HPDE6-E6E7 (cell line): Measurements from ENCODE around the gene CFAP74.

Experiments
- DNase-seq: peaks from one replicate; pipeline ENCODE4 v3.0.0; 2011; ENCODE audit warnings: missing footprints; ENCODE audit errors: extremely low spot score

Gene CFAP74

DNA sequence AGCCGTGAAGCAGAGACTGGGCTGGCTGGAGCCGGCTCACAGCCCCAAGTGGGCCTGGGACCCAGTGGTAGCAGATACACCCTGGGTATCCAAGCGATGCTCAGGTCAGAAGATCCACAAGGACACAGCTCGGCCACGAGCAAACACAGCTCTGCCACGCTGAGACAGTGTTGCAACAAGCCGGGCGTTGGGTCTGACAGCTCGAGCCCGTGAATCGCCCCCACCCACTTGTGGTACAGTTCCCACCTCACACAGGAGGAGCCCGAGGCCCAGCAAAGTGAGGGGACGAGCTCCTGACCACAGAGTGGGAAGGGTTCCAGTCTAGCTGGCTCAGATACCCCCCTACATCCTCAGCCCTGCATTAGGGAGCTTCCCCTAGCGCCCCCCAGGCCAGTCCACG, 37.7 kb upstream of the CFAP74 start:
- no peak for DNase-seq

GRCh38 chr1:2039251-2039650, 35.7 kb upstream of the CFAP74 start:
- DNase-seq, result no peak

GRCh38 chr1:2038229-2038628, 34.6 kb upstream of the CFAP74 start:
- no peak for DNase-seq

DNA sequence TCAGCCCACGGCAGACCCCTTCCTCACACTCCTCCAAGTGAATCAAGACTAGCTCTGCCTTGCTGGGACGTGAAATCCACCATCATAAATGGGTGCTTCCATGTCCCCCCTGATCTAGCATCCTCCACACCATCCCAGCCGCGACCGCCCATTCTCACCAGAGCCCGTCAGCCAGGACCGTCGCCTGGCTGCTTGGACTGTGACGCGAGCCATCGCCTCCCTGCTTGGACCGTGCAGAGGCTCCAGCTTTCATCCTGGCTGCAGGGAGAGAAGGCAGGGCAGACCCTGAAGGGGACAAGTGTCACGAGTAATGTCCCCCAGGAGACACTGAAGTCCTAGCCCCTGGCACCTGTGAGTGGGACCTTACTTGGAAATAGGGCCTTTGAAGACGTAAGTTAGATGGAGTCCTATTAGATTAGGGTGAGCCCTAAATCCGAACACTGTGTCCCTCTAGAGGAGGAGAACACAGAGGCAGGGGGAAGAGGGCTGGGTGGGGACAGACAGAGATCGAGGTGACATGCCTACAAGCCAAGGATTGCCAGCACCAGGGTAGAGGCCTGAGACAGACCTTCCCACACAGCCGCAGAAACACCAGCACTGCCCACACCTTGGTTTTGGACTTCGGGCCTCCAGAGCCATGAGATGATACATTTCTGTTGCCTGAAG, 33.9 kb upstream of the CFAP74 start:
- no peak for DNase-seq

DNA sequence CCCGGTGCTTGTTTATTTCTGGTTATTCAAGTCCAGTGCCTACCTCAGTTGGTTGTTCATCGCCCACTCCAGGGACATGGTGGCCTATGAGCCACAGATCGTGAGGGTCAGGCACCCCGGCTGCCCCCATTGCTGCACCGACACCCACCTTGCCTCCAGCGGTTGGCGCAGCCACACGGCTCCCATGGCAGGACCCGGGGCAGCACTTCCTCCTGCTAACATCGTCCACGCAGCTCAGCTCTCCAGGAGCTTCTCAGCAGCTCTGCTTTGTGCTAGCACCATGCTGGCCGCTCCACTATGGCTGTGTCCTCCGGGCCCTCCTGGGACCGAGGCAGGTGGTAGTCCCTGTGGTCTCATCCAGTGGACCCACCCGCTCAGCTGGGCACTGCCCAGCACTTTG, 32.7 kb upstream of the CFAP74 start:
- DNase-seq, result no peak

- DNase-seq, result no peak
These were observed 29.6 kb upstream of the CFAP74 start for GRCh38 chr1:2033165-2033564.

- DNase-seq, result no peak
These were observed 29.2 kb upstream of the CFAP74 start for GRCh38 chr1:2032737-2033136.

- no peak for DNase-seq
These were observed 28.3 kb upstream of the CFAP74 start for GRCh38 chr1:2031546-2032540.

GRCh38 chr1:2030076-2030871, 26.7 kb upstream of the CFAP74 start:
- DNase-seq, result no peak

- no peak for DNase-seq
These were observed 26.0 kb upstream of the CFAP74 start for GRCh38 chr1:2029561-2029960.

- no peak for DNase-seq
These were observed 25.4 kb upstream of the CFAP74 start for GRCh38 chr1:2028870-2029560.

DNA sequence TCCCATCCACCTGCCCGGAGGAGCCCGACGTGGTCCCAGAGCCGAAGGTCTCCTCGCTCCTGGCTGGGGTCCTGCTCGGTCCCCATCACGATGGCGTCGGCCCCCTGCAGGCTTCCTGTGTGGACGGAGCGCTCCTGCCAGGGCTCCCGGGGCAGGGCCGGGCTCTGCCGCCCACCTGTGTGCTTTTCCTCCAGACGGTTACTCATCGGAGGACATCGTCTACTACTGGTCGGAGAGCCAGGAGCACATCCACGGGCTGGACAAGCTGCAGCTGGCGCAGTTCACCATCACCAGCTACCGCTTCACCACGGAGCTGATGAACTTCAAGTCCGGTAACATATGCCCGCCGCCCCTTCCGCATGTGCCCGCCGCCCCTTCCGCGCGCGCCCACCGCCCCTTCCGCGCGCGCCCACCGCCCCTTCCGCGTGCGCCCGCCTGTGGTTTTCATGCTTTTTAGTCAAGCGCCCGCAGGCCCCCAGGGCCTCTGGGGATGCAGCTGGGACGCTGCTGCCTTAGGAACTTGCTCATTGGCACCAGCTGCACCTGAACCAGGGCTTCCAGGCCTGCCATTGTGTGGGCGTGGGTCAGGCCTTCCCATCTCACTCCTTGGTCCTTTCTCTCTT, 24.5 kb upstream of the CFAP74 start:
- no peak for DNase-seq

GRCh38 chr1:2025491-2025981, 21.9 kb upstream of the CFAP74 start:
- no peak for DNase-seq

DNA sequence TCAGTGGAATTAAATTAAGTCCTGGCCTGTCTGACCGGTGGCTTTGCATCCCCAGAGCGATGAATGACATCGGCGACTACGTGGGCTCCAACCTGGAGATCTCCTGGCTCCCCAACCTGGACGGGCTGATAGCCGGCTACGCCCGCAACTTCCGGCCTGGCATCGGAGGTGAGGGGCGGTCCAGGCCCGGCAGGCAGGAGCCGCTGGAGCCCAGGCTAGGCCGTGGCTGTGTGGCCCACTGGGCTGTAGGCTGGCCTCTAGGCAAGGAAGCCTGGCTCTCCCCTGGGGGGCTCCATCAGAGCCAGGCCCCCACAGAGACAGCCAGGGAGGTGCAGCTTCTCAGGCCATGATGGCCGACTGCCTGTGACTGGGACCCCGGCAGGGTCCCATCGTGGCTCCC, 21.3 kb upstream of the CFAP74 start:
- DNase-seq, result no peak

DNA sequence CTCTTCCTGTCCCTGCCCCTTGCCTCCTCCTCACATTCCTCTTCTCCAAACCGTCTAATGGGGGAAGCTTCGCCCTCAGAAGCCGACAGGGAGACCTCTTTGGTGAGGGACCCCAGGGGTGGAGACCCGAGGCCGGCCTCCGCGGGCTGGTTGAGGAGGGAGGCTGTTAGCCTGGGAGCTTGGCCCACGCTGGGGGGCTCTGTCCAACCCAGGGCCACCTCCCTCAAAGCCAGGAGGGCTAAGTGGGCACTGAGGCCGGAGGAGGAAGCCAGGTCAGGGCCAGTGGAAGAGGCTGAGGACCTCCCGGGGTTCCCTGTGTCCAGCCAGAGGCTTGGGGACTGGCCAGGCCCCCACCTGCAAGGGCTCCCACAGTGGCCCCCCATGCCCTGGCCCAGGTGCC, 20.9 kb upstream of the CFAP74 start:
- DNase-seq, result no peak

DNA sequence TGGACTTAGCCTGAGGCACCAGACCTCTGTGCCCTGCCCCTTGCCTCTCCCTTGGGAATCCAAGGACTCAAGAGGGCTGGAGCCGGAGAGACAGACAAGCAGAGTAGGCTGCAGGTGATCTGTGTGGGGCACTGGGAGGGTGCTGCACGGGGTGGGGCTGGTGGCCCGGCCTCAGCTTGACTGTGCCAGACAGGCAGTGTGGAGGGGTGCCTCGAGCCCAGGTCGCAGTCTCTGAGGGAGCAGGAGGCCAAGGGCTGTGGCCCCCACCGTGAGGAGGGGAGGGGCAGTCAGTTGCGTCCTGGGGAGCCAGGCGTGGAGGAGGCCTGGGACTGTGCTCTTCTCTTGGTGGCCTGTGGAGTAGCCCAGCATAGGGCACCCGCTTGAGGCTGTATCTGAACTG, 19.6 kb upstream of the CFAP74 start:
- DNase-seq, result no peak

DNA sequence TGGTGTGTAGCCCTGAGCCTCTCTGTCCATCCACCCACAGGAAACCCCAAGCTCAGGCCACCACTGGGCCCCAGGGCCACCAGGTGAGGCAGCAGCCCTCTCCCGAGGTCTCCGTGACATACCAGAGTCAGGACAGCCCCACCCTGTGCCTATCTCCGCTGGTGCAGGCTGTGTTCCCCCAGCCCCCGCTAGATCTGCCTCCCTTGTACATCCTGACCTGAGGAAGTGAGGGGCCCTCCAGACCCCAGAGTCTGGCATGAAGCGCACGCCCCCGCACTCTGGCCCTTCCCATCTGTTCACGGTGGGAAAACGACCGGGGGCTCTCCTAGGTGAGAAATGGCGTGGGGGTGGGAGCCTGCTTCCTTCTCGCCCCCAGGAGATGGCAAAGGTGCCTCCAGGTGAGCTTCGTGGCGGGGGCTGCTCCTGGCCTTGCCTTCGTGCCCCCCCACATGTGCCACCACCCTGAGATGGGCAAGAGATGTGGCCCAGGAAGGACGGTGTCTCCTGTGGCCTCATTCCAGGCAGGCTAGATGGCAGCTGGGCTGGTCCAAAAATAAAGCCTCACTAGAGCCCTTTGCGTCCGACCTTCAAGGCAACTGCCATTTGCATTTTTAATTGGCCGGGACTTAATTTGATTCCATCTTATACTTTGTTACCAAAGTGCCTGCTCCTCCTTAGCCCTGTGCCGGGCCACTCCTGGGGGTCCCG, 18.6 kb upstream of the CFAP74 start:
- no peak for DNase-seq

- DNase-seq, result no peak
These were observed 18.0 kb upstream of the CFAP74 start for GRCh38 chr1:2021550-2021949.

DNA sequence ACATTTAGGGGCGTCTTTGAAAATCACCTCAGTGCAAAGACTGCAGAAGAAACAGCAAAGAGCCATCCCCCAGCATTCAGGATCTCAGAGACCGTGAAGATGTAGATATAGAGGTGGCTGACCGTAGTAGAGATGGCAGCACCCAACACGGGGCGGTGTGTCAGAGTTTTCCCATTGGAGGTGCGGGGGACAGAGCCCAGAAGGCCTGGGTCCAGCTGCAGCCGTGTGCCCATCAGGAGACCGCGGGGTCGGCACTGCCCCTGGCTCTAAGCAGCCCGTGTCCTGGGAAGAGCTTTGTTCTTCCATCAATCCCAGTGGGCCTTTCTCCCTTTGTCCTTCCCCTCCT, 16.7 kb upstream of the CFAP74 start:
- no peak for DNase-seq

DNA sequence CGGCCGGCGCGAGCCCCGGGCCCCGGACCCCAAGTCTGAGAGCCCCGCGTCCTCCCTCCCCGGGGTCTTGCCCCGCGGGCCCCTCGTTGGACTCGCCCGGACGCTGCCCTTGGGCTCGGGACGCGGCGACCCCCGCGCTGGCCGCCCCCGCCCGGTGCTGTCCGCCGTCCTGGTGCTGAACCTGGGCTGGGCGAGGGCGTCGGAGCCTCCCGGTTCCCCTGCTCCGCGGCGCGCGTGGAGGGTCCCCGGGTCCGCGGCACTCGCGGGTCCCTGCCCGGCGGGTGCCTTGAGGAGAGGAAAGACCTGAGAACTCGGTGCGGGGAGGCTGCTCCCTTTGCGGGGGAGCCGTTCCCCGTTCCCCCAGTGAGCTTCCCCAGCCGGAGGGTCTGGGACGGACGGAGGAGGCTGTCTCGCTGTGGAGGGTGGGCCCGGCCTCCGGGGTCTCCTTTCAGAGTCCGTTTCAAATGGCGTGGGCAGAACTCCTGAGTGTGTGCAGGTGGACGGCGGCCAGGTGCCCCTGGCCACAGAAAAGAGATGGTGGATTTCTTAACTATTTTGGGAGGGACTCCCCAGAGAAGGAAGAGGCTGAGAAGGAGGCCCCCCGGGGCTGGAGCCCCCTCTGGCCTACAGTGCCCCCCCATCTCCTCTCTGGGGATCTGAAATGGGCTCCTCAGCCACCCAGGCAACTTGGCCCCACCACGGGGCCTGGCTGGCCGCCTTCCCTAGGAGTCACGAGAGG, 16.2 kb upstream of the CFAP74 start:
- DNase-seq, result no peak
